Stimulated activated naive CD8-positive, alpha-beta T cell treated with anti-CD3 and anti-CD28 coated beads, Interleukin-15, Interleukin-2, amounts not matched to agents 100 U/mL and 50 U/mL, for 24 hours (primary cell): ENCODE data around the gene CYP2A7.
"Not testable (repeated sequence)": the region's sequence is repeated elsewhere in the genome, so short reads cannot be mapped to it uniquely, and the experiment has no call there.

Experiments used
- ATAC-seq: fragments of 150-1000 bp; cut with Tn5 transposase; one replicate; pipeline ENCODE4 v1.10.0; 2021
- DNase-seq: peaks from one replicate; pipeline ENCODE4 v3.0.0; 2021

The CYP2A7 gene, protein sequence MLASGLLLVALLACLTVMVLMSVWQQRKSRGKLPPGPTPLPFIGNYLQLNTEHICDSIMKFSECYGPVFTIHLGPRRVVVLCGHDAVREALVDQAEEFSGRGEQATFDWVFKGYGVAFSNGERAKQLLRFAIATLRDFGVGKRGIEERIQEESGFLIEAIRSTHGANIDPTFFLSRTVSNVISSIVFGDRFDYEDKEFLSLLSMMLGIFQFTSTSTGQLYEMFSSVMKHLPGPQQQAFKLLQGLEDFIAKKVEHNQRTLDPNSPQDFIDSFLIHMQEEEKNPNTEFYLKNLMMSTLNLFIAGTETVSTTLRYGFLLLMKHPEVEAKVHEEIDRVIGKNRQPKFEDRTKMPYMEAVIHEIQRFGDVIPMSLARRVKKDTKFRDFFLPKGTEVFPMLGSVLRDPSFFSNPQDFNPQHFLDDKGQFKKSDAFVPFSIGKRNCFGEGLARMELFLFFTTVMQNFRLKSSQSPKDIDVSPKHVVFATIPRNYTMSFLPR

GRCh38 chr19:40882062-40882461 is at the start of gene CYP2A7:
Gene CYP2A7, minus strand, starts transcription at chr19:40882231. Its CDS starts 21 bp downstream, at chr19:40882210.
- DNase-seq, ATAC-seq: not testable (repeated sequence)

GRCh38 chr19:40930799-40931198 is 48.8 kb upstream of the CYP2A7 start:
- DNase-seq, result not testable (repeated sequence)

DNA sequence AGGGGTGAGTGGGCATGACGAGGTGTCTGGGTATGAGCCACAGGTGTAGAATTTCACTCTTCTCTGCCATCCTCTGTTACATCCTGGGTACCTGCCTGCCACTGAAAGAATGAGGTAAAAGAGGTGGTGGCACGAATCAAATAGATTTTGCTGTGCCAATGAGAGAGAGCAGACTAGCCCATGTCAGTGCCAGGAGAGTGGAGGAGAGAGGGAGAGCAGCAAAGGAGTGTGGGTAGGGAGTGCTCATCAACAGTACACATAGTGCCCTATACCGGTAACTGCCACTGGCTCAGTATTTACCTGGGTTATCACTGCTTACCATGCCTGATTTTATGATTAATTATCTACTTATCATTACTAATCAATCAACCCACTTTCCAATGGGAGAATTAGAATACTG is 47.9 kb upstream of the CYP2A7 start:
- ATAC-seq, DNase-seq: not testable (repeated sequence)

More at GRCh38 chr19:40930799-40931198, 48.8 kb upstream of the CYP2A7 start:
- not testable (repeated sequence) for ATAC-seq

- DNase-seq (no peak), ATAC-seq (no peak)
Measured at GRCh38 chr19:40928850-40929249, 46.8 kb upstream of the CYP2A7 start.

GRCh38 chr19:40927567-40927966 is 45.5 kb upstream of the CYP2A7 start:
- no peak for ATAC-seq
- DNase-seq, result no peak

DNA sequence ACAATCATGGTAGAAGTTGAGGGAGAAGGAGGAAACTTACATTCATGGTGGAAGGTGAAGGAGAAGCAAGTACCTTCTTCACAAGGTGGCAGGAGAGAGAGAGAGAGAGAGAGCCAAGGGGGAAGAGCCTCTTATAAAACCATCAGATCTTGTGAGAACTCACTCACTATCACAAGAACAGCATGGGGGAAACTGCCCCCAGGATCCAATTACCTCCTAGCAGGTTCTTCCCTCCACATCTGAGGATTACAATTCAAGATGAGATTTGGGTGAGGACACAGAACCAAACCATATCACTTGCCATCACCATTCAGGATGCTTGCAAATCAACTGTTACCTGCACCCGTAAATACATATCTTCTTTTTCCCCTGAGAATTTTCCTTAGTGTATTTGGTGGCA is 44.2 kb upstream of the CYP2A7 start:
- DNase-seq, ATAC-seq: not testable (repeated sequence)

DNA sequence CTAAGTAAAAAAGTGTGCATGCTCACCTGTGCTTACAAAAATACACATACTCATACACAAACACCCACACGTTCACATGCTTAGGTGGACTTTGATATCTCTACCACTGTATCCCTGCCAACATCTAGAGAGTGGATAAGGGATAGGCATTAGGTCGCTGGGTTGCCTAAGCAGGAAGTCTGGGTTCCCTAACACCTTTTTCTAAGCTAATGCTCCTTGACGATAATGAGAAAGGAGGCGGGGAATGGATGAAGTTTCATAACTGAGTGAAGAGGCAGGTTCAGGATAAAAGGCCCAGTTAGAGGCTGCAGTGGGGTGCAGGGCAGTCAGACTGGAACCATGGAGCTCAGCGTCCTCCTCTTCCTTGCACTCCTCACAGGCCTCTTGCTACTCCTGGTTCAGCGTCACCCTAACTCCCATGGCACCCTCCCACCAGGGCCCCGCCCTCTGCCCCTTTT is 41.9 kb upstream of the CYP2A7 start:
- DNase-seq (no peak), ATAC-seq (no peak)

DNA sequence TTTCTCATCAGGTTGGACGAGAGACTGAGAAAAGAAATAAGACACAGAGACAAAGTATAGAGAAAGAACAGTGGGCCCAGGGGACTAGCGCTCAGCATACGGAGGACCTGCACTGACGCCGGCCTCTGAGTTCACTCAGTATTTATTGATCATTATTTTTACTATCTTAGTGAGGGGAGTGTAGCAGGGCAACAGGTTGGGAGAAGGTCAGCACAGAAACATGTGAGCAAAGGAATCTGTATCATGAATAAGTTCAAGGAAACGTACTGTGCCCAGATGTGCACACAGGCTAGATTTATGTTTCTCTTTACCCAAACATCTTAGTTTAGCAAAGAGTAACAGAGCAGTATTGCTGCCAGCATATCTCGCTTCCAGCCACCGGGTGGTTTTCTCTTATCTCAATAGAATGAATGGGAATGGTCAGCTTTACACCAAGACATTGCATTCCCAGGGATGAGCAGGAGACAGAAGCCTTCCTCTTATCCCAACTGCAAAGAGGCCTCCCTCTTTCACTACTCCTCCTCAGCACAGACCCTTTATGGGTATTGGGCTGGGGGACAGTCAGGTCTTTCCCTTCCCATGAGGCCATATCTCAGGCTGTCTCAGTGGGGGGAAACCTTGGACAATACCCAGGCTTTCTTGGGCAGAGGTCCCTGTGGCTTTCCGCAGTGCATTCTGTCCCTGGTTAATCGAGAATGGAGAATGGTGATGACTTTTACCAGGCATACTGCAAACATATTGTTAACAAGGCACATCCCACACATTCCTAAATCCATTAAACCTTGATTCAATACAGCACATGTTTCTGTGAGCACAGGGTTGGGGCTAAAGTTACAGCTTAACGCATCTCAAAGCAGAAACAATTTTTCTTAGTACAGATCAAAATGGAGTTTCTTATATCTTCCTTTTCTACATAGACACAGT is 40.5 kb upstream of the CYP2A7 start:
- not testable (repeated sequence) for DNase-seq, ATAC-seq

GRCh38 chr19:40921005-40921897 is 39.2 kb upstream of the CYP2A7 start:
- ATAC-seq, result no peak
- DNase-seq, result no peak

- ATAC-seq (no peak), DNase-seq (no peak)
Measured at GRCh38 chr19:40920300-40921004, 38.4 kb upstream of the CYP2A7 start.

- not testable (repeated sequence) for ATAC-seq, DNase-seq
Measured at GRCh38 chr19:40919530-40920299, 37.7 kb upstream of the CYP2A7 start.

GRCh38 chr19:40918303-40918702 is 36.3 kb upstream of the CYP2A7 start:
- not testable (repeated sequence) for DNase-seq, ATAC-seq

- DNase-seq, result no peak
- no peak for ATAC-seq
Measured at GRCh38 chr19:40908976-40909375, 26.9 kb upstream of the CYP2A7 start.

DNA sequence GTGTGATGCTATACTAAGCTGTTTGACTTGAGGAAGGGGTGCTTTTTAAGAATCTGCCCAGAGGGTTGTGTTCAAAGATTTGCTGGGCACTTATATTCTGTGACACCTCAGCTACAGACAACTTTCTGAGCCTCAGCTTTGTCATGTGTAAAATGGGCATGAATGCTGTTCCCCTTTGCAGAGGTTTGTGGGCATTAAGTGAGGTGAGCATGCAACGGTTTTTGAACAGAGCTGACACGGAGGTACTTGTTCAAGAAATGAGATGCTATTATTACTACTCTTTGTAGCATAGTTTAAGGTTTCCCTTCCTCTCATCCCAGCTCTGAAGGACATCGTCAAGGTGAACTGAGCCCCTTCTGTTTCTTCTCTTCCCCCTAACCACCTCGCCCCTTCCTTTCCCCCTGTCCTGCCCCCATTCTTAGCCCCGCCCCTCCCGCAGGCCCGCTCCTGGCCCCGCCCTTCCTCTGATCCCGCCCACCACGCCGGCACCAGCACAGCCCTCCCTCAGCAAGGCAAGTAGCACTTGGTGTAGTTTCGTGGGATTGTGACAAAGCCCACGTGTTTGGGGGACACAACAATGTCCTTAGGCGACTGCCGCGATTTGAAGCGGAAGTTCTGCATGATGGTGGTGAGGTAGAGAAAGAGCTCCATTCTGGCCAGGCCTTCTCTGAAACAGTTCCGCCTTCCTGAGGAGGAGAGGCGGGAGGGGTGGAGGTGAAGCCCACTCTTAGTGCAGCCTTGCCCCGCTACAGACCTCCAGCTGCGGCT is 26.1 kb upstream of the CYP2A7 start:
- ATAC-seq (peak; percentile 40), DNase-seq (peak; percentile 71)

- ATAC-seq (no peak), DNase-seq (no peak)
Measured at GRCh38 chr19:40906512-40906911, 24.5 kb upstream of the CYP2A7 start.

DNA sequence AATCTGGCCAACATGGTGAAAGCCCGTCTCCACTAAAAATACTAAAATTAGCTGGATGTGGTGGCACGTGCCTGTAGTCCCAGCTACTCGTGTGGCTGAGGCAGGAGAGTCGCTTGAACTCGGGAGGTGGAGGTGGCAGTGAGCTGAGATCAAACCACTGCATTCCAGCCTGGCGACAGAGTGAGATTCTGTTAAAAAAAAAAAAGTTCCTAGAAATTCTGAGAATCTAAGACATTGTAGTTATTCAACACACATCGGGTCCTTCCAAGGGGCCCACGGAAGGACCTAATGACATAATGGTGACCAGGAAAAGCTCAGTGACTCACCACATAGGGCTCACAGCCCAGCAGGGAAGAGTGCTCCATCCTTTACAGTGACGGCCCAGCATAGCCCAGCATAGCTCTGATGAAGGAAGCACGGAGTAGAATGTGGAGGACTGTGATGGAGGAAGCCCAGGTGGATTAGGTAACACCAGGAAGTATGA is 22.7 kb upstream of the CYP2A7 start:
- not testable (repeated sequence) for ATAC-seq, DNase-seq

GRCh38 chr19:40901975-40902750 is 20.1 kb upstream of the CYP2A7 start:
- not testable (repeated sequence) for DNase-seq, ATAC-seq

DNA sequence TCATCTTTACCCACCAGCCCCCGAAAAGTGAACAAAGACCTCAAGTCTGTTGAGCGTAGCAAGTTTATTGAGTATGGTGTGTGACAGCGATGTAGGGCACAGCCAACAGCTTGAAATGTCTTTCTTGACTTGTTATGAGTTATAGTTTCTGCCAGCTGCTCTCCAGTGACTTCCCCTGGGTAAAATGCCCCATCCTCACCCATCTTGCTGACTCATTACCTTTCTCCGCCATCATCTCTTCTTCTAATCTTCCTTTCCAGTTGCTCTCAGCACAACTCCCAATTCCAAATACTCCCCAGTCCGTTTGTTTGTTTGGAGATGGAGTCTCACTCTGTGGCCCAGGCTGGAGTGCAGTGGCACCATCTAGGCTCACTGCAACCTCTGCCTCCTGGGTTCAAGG is 18.5 kb upstream of the CYP2A7 start:
- not testable (repeated sequence) for ATAC-seq, DNase-seq
